ENCODE measurements around the gene RNF20. TPM values are rescaled to one million over a fixed set of nuclear protein-coding genes. Genes with fewer than 3 reads are reported as not detected.

RNF20 gene
- total RNA-seq, 6 donors from 2014 or later, result 12.2 to 45.6 (median 29.6) TPM

DNA sequence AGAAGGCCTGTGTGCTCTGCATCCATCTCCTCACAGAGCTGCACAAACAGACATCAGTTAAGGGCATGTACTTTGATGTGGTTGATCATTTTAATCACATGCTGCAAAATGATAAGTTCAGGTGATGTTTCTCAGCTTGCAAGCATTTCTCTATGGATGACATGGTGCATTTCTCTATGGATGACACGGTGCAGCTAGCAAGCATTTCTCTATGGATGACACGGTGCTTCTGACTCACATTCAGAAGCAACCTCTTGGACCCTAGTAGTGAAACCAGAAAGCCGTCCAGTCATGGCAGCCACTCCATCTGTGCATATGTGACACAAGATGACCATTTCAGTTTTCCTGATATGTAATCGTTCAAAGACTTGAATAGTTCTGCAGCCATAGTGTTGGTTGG is 24.1 kb upstream of the RNF20 start:
- no peak overlapping the region for H3K27ac ChIP-seq
- ATAC-seq (ENCODE audit: low FRiP score in 2 of 2) (no peak), DNase-seq (no peak)
- no peaks in the 10 kb centered on the region for H3K27me3 ChIP-seq
- H3K4me3 ChIP-seq, result no peak overlapping the region
- TF ChIP-seq POLR2A (IDR thresholded peaks at IDR 0.05), result no peak
- TF ChIP-seq POLR2AphosphoS5 (IDR thresholded peaks at IDR 0.05), result no peak
- no peak for TF ChIP-seq EP300 (IDR thresholded peaks at IDR 0.05)
- TF ChIP-seq, protein P1, sequence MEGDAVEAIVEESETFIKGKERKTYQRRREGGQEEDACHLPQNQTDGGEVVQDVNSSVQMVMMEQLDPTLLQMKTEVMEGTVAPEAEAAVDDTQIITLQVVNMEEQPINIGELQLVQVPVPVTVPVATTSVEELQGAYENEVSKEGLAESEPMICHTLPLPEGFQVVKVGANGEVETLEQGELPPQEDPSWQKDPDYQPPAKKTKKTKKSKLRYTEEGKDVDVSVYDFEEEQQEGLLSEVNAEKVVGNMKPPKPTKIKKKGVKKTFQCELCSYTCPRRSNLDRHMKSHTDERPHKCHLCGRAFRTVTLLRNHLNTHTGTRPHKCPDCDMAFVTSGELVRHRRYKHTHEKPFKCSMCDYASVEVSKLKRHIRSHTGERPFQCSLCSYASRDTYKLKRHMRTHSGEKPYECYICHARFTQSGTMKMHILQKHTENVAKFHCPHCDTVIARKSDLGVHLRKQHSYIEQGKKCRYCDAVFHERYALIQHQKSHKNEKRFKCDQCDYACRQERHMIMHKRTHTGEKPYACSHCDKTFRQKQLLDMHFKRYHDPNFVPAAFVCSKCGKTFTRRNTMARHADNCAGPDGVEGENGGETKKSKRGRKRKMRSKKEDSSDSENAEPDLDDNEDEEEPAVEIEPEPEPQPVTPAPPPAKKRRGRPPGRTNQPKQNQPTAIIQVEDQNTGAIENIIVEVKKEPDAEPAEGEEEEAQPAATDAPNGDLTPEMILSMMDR (IDR thresholded peaks at IDR 0.05), result no peak
- no peaks in the 10 kb centered on the region for H3K36me3 ChIP-seq
- peaks cover 0 to 7% (median 0%) of the 10 kb centered on the region in 4 donors for H3K4me1 ChIP-seq
- no peaks in the 10 kb centered on the region for H3K9me3 ChIP-seq
- WGBS, 2 donors, result 93 to 95% methylated on average over 3 to 4 of the region's 4 CpGs

GRCh38 chr9:101510459-101510858 is 23.2 kb upstream of the RNF20 start:
- H3K4me1 ChIP-seq, result peaks cover 0 to 7% (median 0%) of the 10 kb centered on the region in 4 donors
- no peak for DNase-seq
- no peaks in the 10 kb centered on the region for H3K9me3 ChIP-seq
- TF ChIP-seq POLR2A (IDR thresholded peaks at IDR 0.05), result no peak
- TF ChIP-seq, protein P1 (IDR thresholded peaks at IDR 0.05), result no peak
- no peak for TF ChIP-seq POLR2AphosphoS5 (IDR thresholded peaks at IDR 0.05)
- TF ChIP-seq EP300 (IDR thresholded peaks at IDR 0.05), result no peak
- no peak for ATAC-seq (ENCODE audit: low FRiP score in 2 of 2)
- 74 to 83% methylated on average over 6 of the region's 6 CpGs for WGBS, 2 donors
- H3K4me3 ChIP-seq, result no peak overlapping the region
- H3K27ac ChIP-seq, result no peak overlapping the region
- no peaks in the 10 kb centered on the region for H3K36me3 ChIP-seq
- H3K27me3 ChIP-seq, result no peaks in the 10 kb centered on the region

GRCh38 chr9:101511009-101511408 is 22.6 kb upstream of the RNF20 start:
- H3K27me3 ChIP-seq, result no peaks in the 10 kb centered on the region
- TF ChIP-seq, protein P1 (IDR thresholded peaks at IDR 0.05), result no peak
- TF ChIP-seq POLR2A (IDR thresholded peaks at IDR 0.05) (no peak), EP300 (IDR thresholded peaks at IDR 0.05) (no peak), POLR2AphosphoS5 (IDR thresholded peaks at IDR 0.05) (no peak)
- DNase-seq (no peak), ATAC-seq (ENCODE audit: low FRiP score in 2 of 2) (no peak)
- WGBS, 2 donors, result 89 to 98% methylated on average over 2 of the region's 2 CpGs
- no peaks in the 10 kb centered on the region for H3K36me3 ChIP-seq
- no peak overlapping the region for H3K4me3 ChIP-seq
- H3K4me1 ChIP-seq, result peaks cover 0 to 7% (median 0%) of the 10 kb centered on the region in 4 donors
- H3K27ac ChIP-seq, result no peak overlapping the region
- no peaks in the 10 kb centered on the region for H3K9me3 ChIP-seq

GRCh38 chr9:101512116-101512515 is 21.5 kb upstream of the RNF20 start:
- H3K27me3 ChIP-seq, result no peaks in the 10 kb centered on the region
- DNase-seq (no peak), ATAC-seq (ENCODE audit: low FRiP score in 2 of 2) (no peak)
- no peak overlapping the region for H3K27ac ChIP-seq
- TF ChIP-seq, protein P1 (IDR thresholded peaks at IDR 0.05), result no peak
- no peak for TF ChIP-seq EP300 (IDR thresholded peaks at IDR 0.05)
- no peak for TF ChIP-seq POLR2AphosphoS5 (IDR thresholded peaks at IDR 0.05)
- TF ChIP-seq POLR2A (IDR thresholded peaks at IDR 0.05), result no peak
- WGBS, 2 donors, result 49 to 55% methylated on average over 3 of the region's 3 CpGs
- no peaks in the 10 kb centered on the region for H3K9me3 ChIP-seq
- peaks cover 0 to 7% (median 0%) of the 10 kb centered on the region in 4 donors for H3K4me1 ChIP-seq
- H3K4me3 ChIP-seq, result no peak overlapping the region
- no peaks in the 10 kb centered on the region for H3K36me3 ChIP-seq

DNA sequence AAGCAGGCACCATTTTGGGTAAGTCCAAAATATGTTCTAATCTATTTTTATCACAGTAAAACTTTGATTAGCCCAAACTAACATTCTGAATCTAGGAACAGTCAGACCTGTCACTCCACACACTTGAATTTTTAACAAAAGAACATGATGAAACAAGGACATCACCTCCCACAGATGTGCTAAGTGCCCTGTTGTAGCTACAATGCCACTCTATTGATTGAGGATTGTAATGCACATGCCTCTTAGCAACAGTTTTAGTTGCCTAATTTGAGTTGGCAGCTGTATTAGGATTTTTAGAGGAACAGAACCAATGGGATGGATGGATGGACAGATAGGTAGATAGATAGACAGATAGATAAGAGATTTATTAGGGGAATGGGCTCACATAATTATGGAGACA is 20.3 kb upstream of the RNF20 start:
- TF ChIP-seq EP300 (IDR thresholded peaks at IDR 0.05), result no peak
- TF ChIP-seq POLR2A (IDR thresholded peaks at IDR 0.05), result no peak
- TF ChIP-seq POLR2AphosphoS5 (IDR thresholded peaks at IDR 0.05), result no peak
- TF ChIP-seq, protein P1 (IDR thresholded peaks at IDR 0.05), result no peak
- H3K27ac ChIP-seq, result no peak overlapping the region
- no peak for ATAC-seq (ENCODE audit: low FRiP score in 2 of 2)

More for the DNA sequence above, 20.3 kb upstream of the RNF20 start:
- Histone ChIP-seq H3K9me3 (no peaks in the 10 kb centered on the region), H3K36me3 (no peaks in the 10 kb centered on the region), H3K27me3 (no peaks in the 10 kb centered on the region), H3K4me1 (peaks cover 0 to 7% (median 0%) of the 10 kb centered on the region in 4 donors), H3K4me3 (no peak overlapping the region)
- DNase-seq, result no peak

Data from upper lobe of left lung (tissue), 6 donors.